Activated CD4-positive, CD25-positive, alpha-beta regulatory T cell (primary cell): ENCODE data around the gene DDX4.

ENCODE experiments used
- DNase-seq, 4 experiments: peaks; one replicate each; lab custom pipeline; 2025; lab: John Stamatoyannopoulos, UW

Gene DDX4

DNA sequence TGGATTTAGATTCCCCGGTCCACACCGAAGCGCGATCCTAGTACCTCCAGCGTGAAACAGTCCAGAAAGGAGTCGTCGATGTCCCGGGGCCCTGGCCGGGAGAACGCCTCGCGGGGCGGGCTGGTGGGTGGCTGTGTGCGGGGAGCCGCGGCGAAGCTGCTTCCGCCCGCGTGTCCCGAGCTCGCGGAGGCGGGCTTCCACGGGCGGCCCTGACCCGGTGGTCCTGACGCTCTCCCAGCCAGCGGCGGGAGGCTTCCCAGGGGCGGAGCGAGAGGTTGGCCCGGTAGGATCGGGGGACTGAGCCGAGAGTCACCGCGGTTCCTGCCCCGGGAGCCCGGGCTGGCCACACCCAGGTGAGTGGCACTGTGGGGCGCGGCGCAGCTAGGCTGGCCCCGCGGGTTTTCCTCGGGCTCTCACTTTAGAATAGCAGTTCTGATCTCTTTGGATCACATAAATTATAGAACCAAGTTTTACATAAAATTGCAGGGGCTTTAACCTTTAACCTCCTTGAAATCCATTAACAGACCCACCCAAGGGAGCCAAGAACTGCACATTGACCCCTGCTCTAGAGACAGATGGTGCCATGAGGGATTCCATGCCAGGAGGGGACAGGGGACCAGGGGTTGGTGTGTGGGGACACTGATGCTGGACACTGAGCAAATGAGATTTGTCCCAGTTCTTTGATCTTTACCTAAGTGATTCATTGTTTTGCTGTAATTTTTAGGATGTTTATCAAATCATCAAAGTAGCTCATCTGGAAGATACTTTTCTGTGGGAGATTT lies 84.1 kb downstream of the DDX4 start:
- DNase-seq: peak in 1 of 4 experiments; percentile 1

DNA sequence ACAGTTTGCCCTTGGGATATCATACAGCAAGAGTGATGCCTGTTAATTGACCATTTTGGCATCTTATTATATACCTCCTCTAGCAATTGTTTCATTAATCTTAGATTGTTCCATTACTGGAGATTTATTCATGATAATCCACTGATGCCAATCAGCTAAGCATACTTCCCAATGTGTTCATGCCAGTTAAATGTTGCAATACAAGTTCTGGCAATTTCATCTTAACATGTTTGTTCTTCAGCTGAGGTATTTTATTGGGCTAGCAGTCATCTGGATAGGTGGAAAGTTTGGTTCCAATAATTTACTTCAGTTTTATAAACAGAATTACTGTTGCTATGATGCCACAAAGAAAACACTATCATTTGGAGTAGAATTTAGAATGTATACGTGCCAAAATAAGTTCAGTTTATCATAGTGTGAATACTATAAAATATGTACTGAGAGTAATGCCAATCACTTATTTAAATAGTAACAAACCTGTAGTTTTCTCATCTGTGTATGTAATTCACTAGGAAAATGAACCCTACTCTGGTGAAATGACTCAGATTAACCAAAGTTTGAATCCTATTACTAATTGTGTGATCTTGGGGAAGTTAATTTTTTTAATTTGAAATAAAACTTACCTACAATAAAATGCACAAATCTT lies 85.4 kb downstream of the DDX4 start:
- no peak for DNase-seq

DNA sequence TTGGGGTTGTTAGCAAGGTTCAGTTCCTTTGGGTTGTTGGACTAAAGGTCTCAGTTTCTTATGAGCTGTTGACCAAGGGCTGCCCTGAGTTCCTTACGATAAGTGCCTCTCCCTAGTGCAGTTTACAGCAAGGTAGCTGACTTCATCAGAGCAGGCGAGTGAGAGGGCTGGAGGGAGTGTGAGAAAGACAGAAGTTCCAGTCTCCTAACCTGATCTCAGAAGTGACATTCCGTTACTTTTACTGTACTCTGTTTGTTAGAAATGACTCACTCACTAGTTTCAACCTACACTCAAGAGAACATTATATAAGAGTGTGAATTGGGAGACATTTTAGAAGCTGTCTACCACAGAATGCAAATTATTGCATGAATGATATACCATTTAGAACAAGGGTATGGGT lies 92.1 kb downstream of the DDX4 start:
- no peak for DNase-seq

DNA sequence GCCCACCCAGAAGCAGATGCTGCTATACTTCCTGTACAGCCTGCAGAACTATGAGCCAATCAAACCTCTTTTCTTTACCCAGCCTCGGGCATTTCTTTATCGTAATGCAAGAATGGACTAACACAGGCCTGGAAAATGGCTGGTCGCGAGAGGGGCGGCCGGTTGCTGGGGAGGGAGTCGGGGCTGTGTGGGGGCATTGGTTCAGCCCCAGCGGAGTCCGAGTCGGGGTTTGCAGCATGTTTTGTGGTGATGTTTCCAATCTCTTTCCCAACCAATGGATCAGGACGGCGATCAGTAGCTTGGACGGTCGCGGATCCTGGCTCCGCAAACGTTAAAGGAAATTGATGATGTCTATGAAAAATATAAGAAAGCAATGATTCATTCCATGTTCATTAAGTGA lies 94.6 kb downstream of the DDX4 start:
- DNase-seq: no peak

DNA sequence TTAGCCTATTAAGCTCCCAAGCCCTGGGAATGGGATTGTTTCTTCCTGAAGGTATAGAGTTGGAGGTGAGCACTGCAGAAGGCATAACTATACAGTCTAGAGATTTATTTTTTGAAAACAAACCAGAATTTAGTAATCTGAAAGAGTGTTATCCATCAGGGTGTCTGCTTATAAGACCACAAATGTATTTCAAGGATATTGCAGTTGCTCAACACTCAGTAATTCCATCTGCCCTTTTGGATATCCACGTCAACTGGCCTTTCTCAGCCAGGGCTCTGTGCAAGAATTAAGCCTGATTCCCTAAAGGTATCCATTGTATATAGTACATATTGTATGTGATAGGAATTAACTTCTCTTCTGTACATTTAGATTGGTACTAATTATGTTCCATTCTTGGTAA lies 98.3 kb downstream of the DDX4 start:
- DNase-seq: no peak

DNA sequence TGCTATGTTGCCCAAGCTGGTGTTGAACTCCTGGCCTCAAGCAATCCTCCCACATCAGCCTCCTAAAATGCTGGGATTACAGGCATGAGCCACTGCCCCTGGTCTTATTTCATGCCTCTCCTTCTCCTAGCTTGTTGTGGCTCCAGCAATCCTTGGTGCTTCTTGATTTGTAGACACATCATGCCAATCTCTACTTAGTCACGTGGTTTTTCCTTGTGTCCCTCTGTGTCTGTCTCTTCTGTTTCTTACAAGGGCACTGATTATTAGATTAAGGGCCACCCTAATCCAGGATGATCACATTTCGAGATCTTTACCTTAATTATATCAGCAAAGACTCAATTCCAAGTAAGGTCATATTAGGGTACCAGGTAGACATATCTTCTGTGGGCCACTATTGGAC lies 104.1 kb downstream of the DDX4 start:
- no peak for DNase-seq

DNA sequence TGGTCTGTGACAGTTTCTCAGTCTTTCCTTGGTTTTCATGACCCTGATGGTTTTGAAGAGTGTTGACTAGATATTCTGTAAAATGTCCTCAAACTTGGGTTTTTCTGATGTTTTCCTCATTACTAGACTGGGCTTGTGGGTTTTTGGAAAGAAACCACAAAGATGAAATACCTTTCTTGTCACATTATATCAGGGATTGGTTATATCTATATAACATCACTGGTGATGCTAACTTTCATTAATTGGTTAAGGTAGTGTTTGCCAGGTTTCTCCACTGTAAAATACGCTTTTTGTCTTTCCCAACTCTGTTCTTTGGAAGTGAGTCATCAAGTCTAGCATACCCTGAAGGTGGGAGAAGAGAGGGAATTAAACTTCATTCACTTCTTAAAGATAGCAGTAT lies 110.0 kb downstream of the DDX4 start:
- no peak for DNase-seq

DNA sequence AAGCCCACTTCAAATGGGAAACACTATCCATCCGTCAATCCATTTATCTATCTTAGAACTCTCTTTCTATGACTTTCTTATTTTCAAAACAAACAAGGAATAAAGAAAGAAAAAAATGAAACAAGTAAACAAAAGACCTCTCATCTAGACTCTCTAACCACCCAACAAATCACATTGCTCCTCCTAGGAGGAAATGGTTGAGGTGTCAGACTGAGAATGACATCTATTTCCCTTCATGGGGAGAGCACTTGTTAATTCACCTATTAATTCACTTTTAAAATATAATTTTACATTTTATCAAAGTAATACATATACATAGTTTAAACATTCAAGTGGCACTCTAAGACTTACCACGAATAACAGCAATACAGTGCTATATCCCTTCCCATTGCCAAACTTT lies 110.9 kb downstream of the DDX4 start:
- DNase-seq: no peak

DNA sequence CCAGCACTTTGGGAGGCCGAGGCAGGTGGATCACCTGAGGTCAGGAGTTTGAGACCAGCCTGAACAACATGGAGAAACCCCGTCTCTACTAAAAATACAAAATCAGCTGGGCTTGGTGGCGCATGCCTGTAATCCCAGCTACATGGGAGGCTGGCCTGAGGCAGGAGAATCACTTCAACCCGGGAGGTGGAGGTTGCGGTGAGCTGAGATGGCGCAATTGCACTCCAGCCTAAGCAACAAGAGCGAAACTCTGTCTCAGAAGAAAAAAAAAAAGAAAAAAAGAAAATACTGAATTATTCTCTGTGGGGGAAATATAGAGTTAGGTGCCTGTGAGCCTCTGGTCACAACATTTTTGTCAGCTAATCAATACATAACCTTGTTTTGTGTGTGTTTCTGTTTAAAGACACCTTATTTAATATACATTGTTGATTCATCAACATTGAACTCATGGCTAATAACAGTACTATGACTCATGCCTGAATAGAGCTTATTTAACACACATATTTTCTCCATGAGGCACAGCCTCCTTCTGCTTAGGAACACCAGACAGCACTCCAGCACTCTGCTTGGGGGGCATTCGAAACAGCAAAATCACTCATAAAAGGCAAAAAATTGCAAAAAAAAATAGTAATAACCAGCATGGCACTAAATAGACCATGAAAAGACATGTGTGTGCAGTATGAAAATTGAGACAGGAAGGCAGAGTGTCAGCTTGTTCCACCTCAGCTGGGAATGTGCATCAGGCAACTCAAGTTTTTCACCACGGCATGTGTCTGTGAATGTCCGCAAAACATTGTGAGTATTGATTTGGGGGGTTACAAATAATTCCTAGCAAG lies 113.2 kb downstream of the DDX4 start, which contains the start of gene IL31RA:
TSS of gene IL31RA (plus strand) at position 519 of the 836 bp plus-strand sequence. CDS start at position 733, 214 bp downstream.
- no peak for DNase-seq

DNA sequence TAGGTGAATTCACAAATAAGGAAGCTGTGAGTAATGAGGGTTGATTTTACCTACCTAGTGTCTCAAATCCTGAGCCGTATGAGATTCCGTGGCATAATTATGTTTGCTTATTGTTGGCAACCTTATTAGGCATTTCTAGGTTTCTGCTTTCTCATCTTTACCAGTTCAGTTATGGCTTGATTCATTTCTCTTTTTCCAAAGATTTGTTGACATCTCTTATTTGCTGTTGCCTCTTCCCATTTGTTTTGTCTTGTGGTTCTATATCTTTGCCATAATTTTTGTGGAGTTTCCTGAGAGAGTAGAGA lies 113.8 kb downstream of the DDX4 start:
- no peak for DNase-seq

DNA sequence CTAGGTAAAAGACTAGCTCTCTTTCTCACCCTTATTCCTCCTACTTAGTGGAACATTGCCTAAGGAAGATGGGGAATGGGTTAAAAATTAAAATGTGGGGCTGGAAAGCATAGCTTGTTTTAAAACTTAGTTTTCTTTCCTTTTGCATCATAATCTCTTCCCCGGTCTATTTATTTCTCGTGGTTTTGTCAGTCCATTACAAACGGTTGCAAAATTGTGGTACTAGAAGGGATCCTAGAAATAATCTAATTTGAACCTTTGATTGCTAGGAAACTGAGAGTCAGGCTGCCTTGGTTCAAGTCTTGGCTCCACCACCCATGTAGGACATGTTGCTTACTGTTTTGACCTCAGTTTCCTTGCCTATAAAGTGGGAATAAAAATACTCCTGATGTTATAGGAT lies 114.6 kb downstream of the DDX4 start:
- DNase-seq: no peak

DNA sequence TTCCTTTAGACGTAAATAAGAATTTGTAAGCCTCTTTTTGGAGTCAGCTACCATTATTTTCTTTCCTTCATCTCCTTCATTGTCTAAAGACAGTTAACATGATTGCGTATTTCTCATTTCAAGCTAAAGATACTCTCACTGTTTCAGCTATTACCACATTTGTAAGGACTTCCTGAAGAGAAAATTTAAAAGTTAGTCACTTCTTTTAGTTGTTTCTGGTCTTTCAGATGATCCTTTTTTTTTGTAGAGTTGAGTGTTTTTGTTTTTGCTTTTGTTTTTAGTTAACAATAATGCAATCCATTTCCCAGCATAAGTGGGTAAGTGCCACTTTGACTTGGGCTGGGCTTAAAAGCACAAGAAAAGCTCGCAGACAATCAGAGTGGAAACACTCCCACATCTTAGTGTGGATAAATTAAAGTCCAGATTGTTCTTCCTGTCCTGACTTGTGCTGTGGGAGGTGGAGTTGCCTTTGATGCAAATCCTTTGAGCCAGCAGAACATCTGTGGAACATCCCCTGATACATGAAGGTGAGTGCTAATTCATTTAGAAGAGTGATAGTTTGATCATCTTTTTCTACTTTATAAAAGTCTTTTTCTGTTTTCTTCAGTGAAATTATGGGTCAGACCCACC lies 115.3 kb downstream of the DDX4 start:
- no peak for DNase-seq

DNA sequence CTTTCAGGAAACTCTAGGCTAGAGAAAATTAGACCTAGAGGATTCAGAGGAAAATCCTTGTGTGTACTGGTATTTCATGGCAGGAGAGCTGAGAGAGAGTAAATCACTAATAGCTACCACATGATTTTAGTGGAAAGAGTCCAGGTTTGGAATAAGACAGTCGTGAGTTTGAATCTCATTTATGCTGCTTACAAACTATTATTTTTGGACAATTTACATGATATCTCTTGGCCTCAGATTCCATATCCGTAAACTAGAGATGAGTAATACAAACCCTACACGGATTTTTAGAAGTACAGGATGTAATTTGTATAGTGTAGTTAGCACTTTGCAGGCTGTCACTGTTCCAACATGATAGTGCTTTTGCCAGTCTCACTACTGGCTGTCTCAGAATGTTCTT lies 116.0 kb downstream of the DDX4 start:
- no peak for DNase-seq

DNA sequence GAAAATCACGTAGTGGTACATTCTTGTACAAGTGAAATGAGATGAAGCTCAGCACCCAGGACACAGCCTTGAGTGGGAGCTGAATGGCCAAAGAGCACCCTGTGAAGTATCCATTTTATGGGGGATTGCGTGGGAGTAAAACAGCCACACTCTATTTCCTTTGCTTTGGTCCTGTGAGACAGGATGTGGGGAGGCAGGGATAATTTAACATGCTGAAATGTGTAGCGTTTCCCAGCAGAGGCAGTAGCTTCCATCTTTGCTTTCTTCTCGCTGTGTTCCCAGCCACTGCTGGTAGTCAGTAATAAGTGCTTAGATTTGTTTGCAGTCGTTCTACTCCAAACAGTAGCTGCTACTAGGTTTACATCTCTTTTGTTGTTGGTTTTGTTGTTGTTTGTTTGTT lies 117.6 kb downstream of the DDX4 start:
- no peak for DNase-seq

DNA sequence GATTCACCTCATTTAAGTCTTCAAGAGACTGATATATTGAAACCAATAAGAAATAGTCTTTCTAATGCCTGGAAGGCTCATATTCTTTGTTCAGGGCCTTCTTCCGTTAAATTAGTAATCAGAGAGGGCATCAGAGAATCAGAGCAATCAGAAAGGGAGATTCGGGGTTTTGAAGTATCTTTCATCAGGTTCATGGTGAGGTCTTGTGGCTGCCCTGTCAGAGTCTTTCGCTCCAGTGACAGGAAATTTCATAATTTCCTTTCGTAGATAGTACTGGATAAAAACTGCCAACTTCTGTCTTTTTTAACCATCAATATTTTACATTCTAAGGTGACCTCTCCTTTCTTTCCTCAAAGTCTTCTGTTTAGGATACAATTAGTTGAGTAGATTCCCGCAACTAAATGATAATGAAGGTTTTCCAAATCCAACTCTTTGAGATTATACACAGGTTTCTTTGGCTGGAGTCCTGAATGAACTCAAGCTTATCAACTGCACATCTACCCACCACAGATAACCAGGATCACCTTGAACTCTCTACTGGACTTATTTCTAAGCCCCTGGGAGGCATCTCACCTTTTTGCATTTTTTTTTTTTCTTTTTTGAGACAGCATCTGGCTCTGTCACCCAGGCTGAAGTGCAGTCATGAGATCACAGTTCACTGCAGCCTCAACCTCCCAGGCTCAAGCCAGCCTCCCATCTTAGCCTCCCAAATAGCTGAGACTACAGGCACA lies 118.8 kb downstream of the DDX4 start:
- DNase-seq: no peak

DNA sequence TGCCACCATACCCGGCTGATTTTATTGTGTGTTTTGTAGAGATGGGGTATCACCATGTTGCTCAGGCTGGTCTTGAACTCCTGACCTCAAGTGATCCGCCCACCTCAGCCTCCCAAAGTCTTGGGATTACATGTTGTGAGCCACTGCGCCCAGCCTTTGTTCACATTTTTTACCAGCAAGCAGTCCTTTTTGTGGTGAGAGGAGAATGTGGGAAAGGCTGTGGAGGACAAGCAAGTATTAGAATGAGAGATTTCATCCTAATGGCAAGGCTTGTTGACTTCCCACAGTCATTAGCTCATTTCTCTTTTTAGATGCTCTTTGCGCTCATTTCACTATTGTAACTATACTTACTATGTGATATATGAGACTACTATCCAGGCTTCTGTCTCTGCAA lies 119.4 kb downstream of the DDX4 start:
- DNase-seq: no peak

DNA sequence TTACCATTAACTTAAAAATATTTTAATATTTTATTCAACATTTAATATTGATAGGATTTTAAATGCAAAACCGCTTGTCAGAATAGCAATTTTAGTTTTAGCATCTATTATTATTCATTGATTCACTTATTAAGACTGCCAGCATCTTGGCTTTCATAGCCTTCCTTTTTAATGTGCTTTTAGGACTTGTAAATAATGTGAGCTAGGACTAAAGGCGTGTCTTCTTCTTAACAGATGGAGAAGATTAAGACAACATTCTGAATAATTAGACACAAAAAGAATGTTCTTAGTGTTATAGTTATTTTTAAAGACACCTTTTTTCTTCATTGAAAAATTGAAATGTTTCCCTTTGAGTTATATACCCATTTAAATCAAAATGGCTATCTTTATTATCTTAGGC lies 120.2 kb downstream of the DDX4 start:
- no peak for DNase-seq

DNA sequence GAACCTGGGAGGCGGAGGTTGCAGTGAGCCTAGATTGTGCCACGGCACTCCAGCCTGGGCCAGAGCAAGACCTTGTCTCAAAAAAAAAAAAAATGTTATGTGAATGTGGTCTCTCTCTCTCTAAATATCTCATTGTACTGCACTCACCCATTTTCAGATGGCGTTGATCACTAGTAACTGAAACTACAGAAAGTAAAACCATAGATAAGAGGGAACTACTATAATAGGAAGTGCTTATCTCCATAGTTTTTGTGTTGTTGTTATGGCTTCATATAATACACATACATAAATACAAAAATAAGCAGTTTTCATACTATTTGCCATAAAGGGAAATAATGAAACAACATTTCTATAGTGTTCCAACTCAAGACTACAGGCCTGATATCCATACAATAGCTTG lies 122.4 kb downstream of the DDX4 start:
- DNase-seq: no peak

DNA sequence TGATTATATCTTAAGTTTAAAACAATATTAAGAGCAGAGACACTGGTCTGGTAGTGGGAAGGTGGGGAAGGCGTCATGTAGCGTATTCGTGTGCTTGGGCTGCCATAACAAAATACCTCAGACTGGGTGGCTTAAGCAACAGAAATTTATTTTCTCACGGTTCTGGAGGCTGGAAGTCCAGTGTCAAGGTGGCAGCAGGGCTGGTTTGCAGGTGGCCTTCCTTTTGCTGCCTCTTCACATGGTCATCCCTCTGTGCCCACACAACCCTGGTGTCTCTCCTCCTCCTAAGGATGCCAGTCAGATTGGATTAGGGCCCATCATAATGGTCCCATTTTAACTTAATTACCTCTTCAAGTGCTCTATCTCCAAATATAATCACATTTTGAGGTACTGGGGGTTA lies 122.8 kb downstream of the DDX4 start:
- no peak for DNase-seq

DNA sequence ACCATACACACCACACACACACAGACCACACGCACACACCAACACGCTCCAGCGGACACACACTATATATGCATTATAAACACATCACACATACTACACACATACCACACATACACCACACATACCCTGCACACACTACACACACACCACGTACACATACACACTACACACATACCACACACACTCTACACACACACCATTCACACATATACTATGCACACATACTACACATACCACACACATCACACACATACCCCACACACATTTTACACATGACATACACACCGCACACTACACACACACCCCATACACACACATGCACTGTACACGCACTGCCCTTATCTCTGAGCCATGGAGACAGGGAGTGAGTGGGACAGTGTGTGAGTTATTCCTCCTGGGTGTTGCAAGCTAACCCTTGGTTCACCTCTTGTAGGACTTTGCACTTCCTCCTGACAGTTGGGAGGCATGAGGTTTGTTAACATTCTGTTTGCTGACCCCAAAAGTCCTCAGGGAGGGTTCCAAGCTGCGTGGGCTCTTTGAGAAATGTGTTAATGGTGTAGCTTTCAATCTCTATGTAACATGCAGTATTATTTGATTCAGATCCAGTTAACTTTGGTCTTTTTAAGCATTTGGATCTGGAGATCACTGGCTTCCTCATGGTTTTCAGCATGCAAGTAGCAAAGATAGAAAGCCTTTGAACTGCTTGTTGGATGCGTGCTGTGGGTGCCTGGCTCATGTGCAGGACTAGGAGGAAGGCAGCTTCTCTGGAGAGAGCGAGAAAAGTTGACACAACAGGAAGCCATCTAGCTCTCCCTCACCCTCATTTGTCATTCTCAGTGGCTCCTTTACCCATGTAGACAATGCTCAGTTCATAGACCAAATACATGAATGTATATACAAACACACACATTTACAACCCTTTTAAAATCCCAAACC lies 127.0 kb downstream of the DDX4 start:
- no peak for DNase-seq

DNA sequence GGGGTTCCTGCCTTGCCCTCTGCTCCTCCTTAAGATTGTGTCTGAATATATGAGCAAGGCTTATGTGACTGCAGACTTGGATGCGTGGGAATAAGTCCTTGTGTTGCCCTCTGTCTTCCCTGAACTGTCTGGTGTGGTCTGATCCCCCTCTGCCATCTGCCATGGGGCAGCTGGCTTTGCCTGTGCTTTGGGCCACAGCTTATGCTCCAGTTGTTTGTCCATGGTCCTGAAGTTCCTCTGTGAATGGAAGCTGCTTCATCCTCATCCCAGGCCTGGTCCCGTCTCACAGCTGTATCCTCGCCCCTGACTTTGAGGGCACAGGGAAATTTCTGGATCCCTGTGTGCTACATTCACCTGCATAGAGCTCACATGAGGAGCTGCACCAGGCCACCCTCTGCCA lies 128.0 kb downstream of the DDX4 start:
- DNase-seq: no peak
